Kidney capillary endothelial cell (primary cell): ENCODE results near the gene CAPN2.

Experiments
- DNase-seq: peaks from one replicate; pipeline ENCODE4 v3.0.0-alpha.2; 2018; ENCODE audit warnings: low spot score

The CAPN2 gene

GRCh38 chr1:223702735-223703667 lies 9.3 kb upstream of the CAPN2 start:
- no peak for DNase-seq

DNA sequence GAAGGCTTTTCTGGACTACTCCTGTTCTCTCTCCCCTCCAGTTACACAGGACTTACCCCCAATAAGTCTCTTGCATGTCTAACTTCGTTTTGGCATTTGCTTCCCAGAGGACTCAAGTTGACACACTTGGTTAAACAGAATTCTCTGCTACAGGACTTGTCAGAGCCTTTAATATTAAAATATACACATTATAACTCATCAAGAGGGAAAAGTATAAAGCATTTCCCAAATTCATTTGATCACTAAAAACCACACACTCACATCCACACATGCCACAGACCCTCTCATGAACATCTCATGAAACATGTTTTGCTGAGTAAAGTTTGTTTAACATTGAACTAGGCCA lies 8.7 kb upstream of the CAPN2 start:
- no peak for DNase-seq

DNA sequence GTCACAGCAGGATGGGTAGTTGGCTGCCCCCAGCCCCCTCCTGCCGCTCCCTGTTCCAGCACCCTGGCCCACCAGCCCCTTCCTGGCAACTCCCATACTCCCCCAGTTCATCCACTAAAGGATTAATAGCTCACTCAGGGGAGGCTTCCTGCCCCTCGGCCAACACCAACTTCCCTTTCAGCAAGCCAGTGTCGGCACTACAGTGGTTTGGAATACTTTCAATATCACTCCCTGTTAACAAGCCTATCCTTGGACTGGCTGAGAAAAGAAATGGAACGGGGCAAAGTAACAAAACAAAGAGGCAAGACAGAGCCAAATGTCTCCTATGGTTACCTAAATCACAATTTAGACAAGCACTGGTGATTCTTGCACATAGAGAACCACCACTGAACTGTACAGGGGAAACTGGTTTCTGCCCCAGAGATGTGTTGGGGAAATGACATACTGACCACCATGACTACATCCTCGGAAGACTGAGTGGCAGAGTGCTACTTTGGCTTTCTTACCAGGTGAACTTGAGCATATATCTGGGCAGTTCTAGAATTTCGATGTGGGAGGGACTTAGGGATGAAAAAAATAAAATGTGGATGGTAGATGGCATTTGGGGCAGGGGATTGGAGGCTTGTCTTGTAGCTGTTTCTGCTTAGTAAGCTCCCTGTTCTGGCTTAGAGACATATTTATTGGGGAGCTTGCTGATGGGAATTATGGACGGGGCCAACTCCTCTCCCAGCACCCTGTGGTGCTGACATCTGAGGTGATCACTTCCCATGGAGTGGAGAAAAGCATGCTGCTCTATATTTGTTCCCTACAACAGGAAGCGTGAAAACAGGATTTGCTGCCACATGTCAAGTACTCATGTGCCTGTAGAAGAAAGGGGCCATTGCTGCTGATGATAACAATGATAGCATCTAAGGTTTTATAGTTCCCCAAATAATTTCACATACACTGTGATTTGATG lies 7.1 kb upstream of the CAPN2 start:
- peak; percentile 49 for DNase-seq

GRCh38 chr1:223706077-223706973 lies 6.0 kb upstream of the CAPN2 start:
- DNase-seq = no peak

GRCh38 chr1:223707256-223708000 lies 4.9 kb upstream of the CAPN2 start:
- peak; percentile 92 for DNase-seq

GRCh38 chr1:223708001-223708359 lies 4.4 kb upstream of the CAPN2 start:
- no peak for DNase-seq

DNA sequence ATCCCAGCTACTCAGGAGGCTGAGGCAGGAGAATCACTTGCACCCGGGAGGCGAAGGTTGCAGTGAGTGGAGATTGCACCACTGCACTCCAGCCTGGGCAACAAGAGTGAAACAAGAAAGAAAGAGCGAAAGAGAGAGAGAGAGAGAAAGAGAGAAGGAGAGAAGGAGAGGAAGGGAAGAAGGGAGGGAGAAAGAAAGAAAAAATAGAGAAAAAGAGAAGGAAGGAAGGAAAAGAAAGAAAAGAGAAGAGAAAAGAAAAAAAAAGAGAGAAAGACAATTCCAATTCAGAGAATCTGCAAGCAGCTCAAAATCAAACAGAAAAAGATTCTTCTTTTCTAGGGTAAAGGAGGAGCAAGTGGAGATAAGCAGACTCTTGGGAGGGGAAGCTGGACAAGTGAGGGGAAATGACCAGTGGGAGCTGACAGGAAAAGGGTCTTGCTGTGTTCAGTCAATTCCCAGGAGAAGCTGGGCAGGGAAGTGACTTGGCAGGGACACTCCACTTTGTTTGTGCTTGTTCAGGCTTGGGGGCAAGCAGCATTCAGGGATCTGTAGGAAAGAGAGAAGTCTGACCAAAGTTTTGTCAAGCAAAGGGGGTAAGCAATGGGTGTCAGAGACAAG lies 3.6 kb upstream of the CAPN2 start:
- DNase-seq = no peak

- DNase-seq = no peak
Observed at GRCh38 chr1:223709598-223709997, 2.7 kb upstream of the CAPN2 start.

DNA sequence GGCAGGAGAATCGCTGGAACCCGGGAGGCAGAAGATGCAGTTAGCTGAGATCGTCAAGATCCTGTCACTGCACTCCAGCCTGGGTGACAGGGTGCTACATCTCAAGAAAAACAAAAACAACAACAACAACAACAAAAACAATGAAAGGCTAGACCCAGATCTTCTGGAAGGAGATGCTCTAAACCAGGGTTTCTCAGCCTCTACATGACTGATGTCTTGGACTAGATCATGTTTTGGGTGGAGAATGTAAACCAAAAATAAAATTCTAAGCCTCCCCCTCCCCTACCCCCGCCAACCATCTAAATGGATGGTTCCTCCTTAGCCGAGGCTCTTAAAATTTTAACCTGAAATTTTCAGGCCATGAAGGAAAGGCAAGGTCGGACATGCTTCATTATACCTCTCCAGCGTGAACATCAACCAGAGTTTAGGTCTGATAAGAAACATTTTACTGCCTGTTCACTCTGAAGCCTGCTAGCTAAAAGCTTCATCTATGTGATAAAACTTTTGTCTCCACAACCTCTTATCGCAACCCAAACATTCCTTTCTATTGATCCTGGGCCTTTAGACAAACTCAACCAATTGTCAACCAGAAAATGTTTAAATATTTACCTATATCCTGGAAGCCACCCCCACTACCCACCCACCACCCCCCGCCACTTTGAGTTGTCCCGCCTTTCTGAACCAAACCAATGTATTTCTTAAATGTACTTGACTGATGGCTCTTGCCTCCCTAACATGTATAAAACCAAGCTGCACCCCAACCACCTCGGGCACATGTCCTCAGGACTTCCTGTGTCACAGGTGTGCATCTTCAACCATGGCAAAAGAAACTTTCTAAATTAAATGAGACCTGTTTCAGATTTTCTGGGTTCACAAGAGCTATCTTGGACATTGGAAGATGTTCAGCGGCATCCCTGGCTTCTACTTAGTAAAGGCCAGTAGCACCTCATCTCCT lies 1.9 kb upstream of the CAPN2 start:
- DNase-seq = no peak

GRCh38 chr1:223711173-223711572 lies 1.2 kb upstream of the CAPN2 start:
- no peak for DNase-seq

GRCh38 chr1:223711747-223712193 lies 569 bp upstream of the CAPN2 start:
- DNase-seq = no peak

GRCh38 chr1:223712850-223713474 lies 623 bp downstream of the CAPN2 start:
- DNase-seq = no peak

DNA sequence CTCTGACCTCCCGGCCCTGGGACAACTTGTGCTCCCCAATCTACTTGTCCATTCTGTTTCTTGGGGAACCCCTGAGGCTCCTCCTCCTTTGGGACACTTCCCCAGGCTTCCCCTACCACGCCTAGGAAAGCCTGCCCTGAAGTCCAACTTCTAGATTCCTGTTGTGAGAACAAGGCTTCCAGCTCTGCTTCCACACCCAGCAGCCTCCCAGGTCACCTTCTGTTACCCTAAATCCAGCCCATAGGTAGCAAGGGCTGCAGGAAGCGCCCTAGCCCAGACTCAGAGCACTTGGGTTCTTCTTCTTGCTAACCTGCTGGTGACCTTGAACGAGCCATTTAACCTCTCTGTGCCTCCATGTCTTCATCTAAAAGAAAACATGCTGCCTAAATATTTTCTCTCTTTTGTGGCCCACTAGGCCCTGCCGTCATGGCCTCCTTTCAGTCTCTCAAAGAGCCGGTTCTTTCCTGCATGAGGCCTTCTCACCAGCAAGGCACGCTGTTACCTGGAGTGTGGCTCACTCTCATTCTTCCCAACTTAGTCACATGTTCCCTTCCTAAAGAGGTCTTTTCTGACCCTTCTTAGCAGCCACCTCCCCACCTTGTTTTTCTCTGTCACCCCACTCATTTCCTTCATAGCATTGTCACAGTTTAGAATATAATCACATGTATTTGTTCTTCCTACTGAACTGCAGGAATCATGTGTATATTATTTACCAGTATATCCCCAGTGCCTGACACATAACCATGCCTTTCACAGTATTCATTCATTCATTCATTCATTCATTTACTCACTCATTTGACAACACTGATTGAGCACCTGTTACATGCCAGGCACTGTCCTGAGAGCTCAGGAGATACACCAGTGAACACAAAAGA lies 1.4 kb downstream of the CAPN2 start:
- DNase-seq = no peak

GRCh38 chr1:223714421-223714724 lies 2.0 kb downstream of the CAPN2 start:
- no peak for DNase-seq

DNA sequence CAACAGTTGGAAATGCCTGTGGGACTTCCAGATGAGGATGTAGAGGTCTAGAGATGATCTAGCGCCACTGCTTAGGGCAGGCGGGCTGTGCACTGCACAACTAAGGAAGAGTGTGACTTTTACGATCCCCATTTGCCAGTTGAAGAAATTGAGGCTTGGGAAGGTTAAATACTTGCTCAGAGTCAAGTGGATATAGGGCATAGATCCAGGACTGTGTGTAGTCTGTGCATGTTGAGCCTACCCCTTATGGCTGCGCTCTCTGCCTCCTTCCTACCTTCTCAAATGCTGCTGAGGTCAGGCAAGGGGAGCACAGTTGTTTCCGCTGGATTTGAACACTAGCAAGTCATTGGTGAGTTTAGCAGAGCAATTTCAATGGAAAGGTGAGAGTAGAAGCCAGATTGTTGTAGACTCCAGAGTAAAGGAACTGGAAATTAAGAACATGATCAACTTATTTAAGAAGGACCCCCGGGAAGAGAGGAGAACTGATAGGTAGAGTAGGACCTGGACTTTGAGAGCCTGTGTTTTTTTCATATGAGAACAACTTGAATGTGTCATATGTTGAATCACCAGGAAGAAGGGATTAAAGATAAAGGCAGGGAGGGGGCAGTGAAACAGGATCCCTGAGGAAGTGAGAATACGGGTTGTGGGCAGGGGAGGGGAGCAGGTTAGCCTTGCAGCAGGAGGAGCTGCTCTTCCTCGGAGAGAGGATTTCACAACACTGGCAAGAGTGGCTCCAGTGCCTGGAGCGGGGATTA lies 2.7 kb downstream of the CAPN2 start:
- no peak for DNase-seq

GRCh38 chr1:223715604-223716172 lies 3.3 kb downstream of the CAPN2 start:
- DNase-seq = no peak

- no peak for DNase-seq
Observed at GRCh38 chr1:223716302-223716862, 4.0 kb downstream of the CAPN2 start.
